Memory B cell (primary cell): ENCODE data around the gene TCERG1L.

Source experiments
- ATAC-seq: fragments of 150-1000 bp; cut with Tn5 transposase; 2 replicates; pipeline ENCODE4 v1.10.0; 2021; ENCODE audit warnings: low read depth, mild to moderate bottlenecking, moderate library complexity
- DNase-seq, 2 donors: peaks; one replicate each; pipeline ENCODE4 v3.0.0; 2022; ENCODE audit warnings: low spot score in 2 of 2
- H3K27ac Mint-ChIP-seq: one replicate; pipeline ENCODE4 v1.8.0; 2022; ENCODE audit warnings: mild to moderate bottlenecking, moderate library complexity, mixed read lengths
- H3K27me3 Mint-ChIP-seq: one replicate; pipeline ENCODE4 v1.8.0; 2022; ENCODE audit warnings: mixed read lengths
- H3K36me3 Mint-ChIP-seq: one replicate; pipeline ENCODE4 v1.8.0; 2022; ENCODE audit warnings: mild to moderate bottlenecking, mixed read lengths
- H3K4me1 Mint-ChIP-seq: one replicate; pipeline ENCODE4 v1.8.0; 2022; ENCODE audit warnings: mixed read lengths
- H3K4me3 Mint-ChIP-seq: one replicate; pipeline ENCODE4 v1.8.0; 2022; ENCODE audit warnings: mild to moderate bottlenecking, moderate library complexity, mixed read lengths
- H3K9me3 Mint-ChIP-seq: one replicate; pipeline ENCODE4 v1.8.0; 2022; ENCODE audit warnings: mixed read lengths

Gene TCERG1L

GRCh38 chr10:131271195-131271880 is 40.2 kb downstream of the TCERG1L start:
- H3K27me3 Mint-ChIP-seq: no peaks in the 10 kb centered on the region
- ATAC-seq (no peak), DNase-seq (no peak)
- peaks cover 3% of the 10 kb centered on the region for H3K9me3 Mint-ChIP-seq
- no peaks in the 10 kb centered on the region for H3K4me1 Mint-ChIP-seq
- no peaks in the 10 kb centered on the region for H3K36me3 Mint-ChIP-seq
- H3K27ac Mint-ChIP-seq: no peak overlapping the region
- H3K4me3 Mint-ChIP-seq: no peak overlapping the region

GRCh38 chr10:131270461-131271190 is 40.9 kb downstream of the TCERG1L start:
- H3K27me3 Mint-ChIP-seq: no peaks in the 10 kb centered on the region
- no peaks in the 10 kb centered on the region for H3K4me1 Mint-ChIP-seq
- DNase-seq (no peak), ATAC-seq (no peak)
- no peak overlapping the region for H3K27ac Mint-ChIP-seq
- no peaks in the 10 kb centered on the region for H3K36me3 Mint-ChIP-seq
- peaks cover 3% of the 10 kb centered on the region for H3K9me3 Mint-ChIP-seq
- no peak overlapping the region for H3K4me3 Mint-ChIP-seq

GRCh38 chr10:131269776-131270460 is 41.6 kb downstream of the TCERG1L start:
- DNase-seq: no peak
- Mint-ChIP-seq H3K36me3 (no peaks in the 10 kb centered on the region), H3K9me3 (peaks cover 3% of the 10 kb centered on the region), H3K4me1 (no peaks in the 10 kb centered on the region), H3K27ac (no peak overlapping the region), H3K27me3 (no peaks in the 10 kb centered on the region), H3K4me3 (no peak overlapping the region)
- ATAC-seq: no peak

GRCh38 chr10:131267814-131268095 is 43.8 kb downstream of the TCERG1L start:
- Mint-ChIP-seq H3K36me3 (no peaks in the 10 kb centered on the region), H3K4me3 (no peak overlapping the region), H3K4me1 (no peaks in the 10 kb centered on the region), H3K9me3 (peaks cover 3% of the 10 kb centered on the region), H3K27me3 (no peaks in the 10 kb centered on the region), H3K27ac (no peak overlapping the region)
- DNase-seq: no peak
- no peak for ATAC-seq

- Mint-ChIP-seq H3K27ac (no peak overlapping the region), H3K27me3 (no peaks in the 10 kb centered on the region), H3K4me1 (no peaks in the 10 kb centered on the region), H3K4me3 (no peak overlapping the region), H3K9me3 (peaks cover 3% of the 10 kb centered on the region), H3K36me3 (no peaks in the 10 kb centered on the region)
- DNase-seq (no peak), ATAC-seq (no peak)
Measured at GRCh38 chr10:131266936-131267813, 44.3 kb downstream of the TCERG1L start.

GRCh38 chr10:131264110-131264788 is 47.3 kb downstream of the TCERG1L start:
- Mint-ChIP-seq H3K4me1 (no peaks in the 10 kb centered on the region), H3K9me3 (peaks cover 5% of the 10 kb centered on the region), H3K27ac (no peak overlapping the region), H3K36me3 (no peaks in the 10 kb centered on the region), H3K4me3 (no peak overlapping the region), H3K27me3 (no peaks in the 10 kb centered on the region)
- ATAC-seq (no peak), DNase-seq (no peak)

- peaks cover 2% of the 10 kb centered on the region for H3K9me3 Mint-ChIP-seq
- H3K27me3 Mint-ChIP-seq: no peaks in the 10 kb centered on the region
- H3K4me1 Mint-ChIP-seq: no peaks in the 10 kb centered on the region
- no peak overlapping the region for H3K27ac Mint-ChIP-seq
- no peaks in the 10 kb centered on the region for H3K36me3 Mint-ChIP-seq
- ATAC-seq (no peak), DNase-seq (no peak)
- H3K4me3 Mint-ChIP-seq: no peak overlapping the region
Measured at GRCh38 chr10:131261890-131262475, 49.5 kb downstream of the TCERG1L start.

GRCh38 chr10:131260452-131261211 is 50.9 kb downstream of the TCERG1L start:
- Mint-ChIP-seq H3K4me3 (no peak overlapping the region), H3K9me3 (peaks cover 2% of the 10 kb centered on the region), H3K27ac (no peak overlapping the region), H3K27me3 (no peaks in the 10 kb centered on the region), H3K36me3 (no peaks in the 10 kb centered on the region), H3K4me1 (no peaks in the 10 kb centered on the region)
- ATAC-seq (no peak), DNase-seq (no peak)

GRCh38 chr10:131260031-131260430 is 51.5 kb downstream of the TCERG1L start:
- Mint-ChIP-seq H3K4me3 (no peak overlapping the region), H3K27ac (no peak overlapping the region), H3K36me3 (no peaks in the 10 kb centered on the region), H3K9me3 (peaks cover 2% of the 10 kb centered on the region), H3K27me3 (no peaks in the 10 kb centered on the region), H3K4me1 (no peaks in the 10 kb centered on the region)
- ATAC-seq (no peak), DNase-seq (no peak)

- Mint-ChIP-seq H3K36me3 (no peaks in the 10 kb centered on the region), H3K9me3 (peaks cover 2% of the 10 kb centered on the region), H3K27me3 (no peaks in the 10 kb centered on the region), H3K27ac (no peak overlapping the region), H3K4me1 (no peaks in the 10 kb centered on the region), H3K4me3 (no peak overlapping the region)
- ATAC-seq (no peak), DNase-seq (no peak)
Measured at GRCh38 chr10:131259535-131259934, 52.0 kb downstream of the TCERG1L start.

GRCh38 chr10:131258256-131258655 is 53.3 kb downstream of the TCERG1L start:
- H3K9me3 Mint-ChIP-seq: peaks cover 2% of the 10 kb centered on the region
- ATAC-seq: no peak
- H3K27me3 Mint-ChIP-seq: no peaks in the 10 kb centered on the region
- H3K27ac Mint-ChIP-seq: no peak overlapping the region
- no peak for DNase-seq
- H3K4me3 Mint-ChIP-seq: no peak overlapping the region
- H3K36me3 Mint-ChIP-seq: no peaks in the 10 kb centered on the region
- no peaks in the 10 kb centered on the region for H3K4me1 Mint-ChIP-seq

- DNase-seq: no peak
- H3K9me3 Mint-ChIP-seq: peaks cover 2% of the 10 kb centered on the region
- no peaks in the 10 kb centered on the region for H3K36me3 Mint-ChIP-seq
Measured at GRCh38 chr10:131257027-131257426, 54.5 kb downstream of the TCERG1L start.

GRCh38 chr10:131254859-131255252 is 56.7 kb downstream of the TCERG1L start:
- no peaks in the 10 kb centered on the region for H3K9me3 Mint-ChIP-seq
- no peaks in the 10 kb centered on the region for H3K27me3 Mint-ChIP-seq
- no peak overlapping the region for H3K27ac Mint-ChIP-seq
- no peak for ATAC-seq
- H3K4me1 Mint-ChIP-seq: no peaks in the 10 kb centered on the region
- H3K36me3 Mint-ChIP-seq: no peaks in the 10 kb centered on the region
- no peak for DNase-seq
- no peak overlapping the region for H3K4me3 Mint-ChIP-seq

More at GRCh38 chr10:131257027-131257426, 54.5 kb downstream of the TCERG1L start:
- no peak overlapping the region for H3K4me3 Mint-ChIP-seq
- H3K27ac Mint-ChIP-seq: no peak overlapping the region
- H3K4me1 Mint-ChIP-seq: no peaks in the 10 kb centered on the region
- H3K27me3 Mint-ChIP-seq: no peaks in the 10 kb centered on the region
- no peak for ATAC-seq
